Measurements from ENCODE around the gene CCHCR1.

Gene CCHCR1

GRCh38 chr6:31139599-31139998 lies 18.0 kb downstream of the CCHCR1 start:
- no peak for DNase-seq (ENCODE audit: low read depth in 1 of 2, low spot score in 1 of 2)
- H3K27me3 ChIP-seq (ENCODE audit: insufficient read depth, poor library complexity, severe bottlenecking) = no peaks in the 10 kb centered on the region
- no peak overlapping the region for H3K27ac ChIP-seq (replicated peaks)
- TF ChIP-seq GABPA (IDR thresholded peaks at IDR 0.05; ENCODE audit: low read depth) = no peak
- no peak for TF ChIP-seq SPI1 (IDR thresholded peaks at IDR 0.05; ENCODE audit: borderline replicate concordance, low read depth)
- TF ChIP-seq POLR2AphosphoS5 (IDR thresholded peaks at IDR 0.05; ENCODE audit: low read depth) = no peak
- no peak for TF ChIP-seq CTCF (IDR thresholded peaks at IDR 0.05; ENCODE audit: insufficient read depth, low read length)
- TF ChIP-seq REST (IDR thresholded peaks at IDR 0.05; ENCODE audit: insufficient replicate concordance, low read depth) = no peak
- H3K4me3 ChIP-seq (replicated peaks; ENCODE audit: insufficient read depth, low read length) = no peak overlapping the region

GRCh38 chr6:31138982-31139381 lies 18.6 kb downstream of the CCHCR1 start, which contains the start of gene PSORS1C2:
Gene PSORS1C2, minus strand, starts transcription at chr6:31139066. Its CDS starts 40 bp downstream, at chr6:31139026.
- TF ChIP-seq CTCF (IDR thresholded peaks at IDR 0.05; ENCODE audit: insufficient read depth, low read length) (no peak), REST (IDR thresholded peaks at IDR 0.05; ENCODE audit: insufficient replicate concordance, low read depth) (no peak), POLR2AphosphoS5 (IDR thresholded peaks at IDR 0.05; ENCODE audit: low read depth) (no peak), SPI1 (IDR thresholded peaks at IDR 0.05; ENCODE audit: borderline replicate concordance, low read depth) (no peak), GABPA (IDR thresholded peaks at IDR 0.05; ENCODE audit: low read depth) (no peak)
- H3K27me3 ChIP-seq (ENCODE audit: insufficient read depth, poor library complexity, severe bottlenecking) = no peaks in the 10 kb centered on the region
- no peak for DNase-seq (ENCODE audit: low read depth in 1 of 2, low spot score in 1 of 2)
- no peak within 1 kb of the TSS for H3K4me3 ChIP-seq (replicated peaks; ENCODE audit: insufficient read depth, low read length)
- no peak within 1 kb of the TSS for H3K27ac ChIP-seq (replicated peaks)

GRCh38 chr6:31135710-31136109 lies 21.9 kb downstream of the CCHCR1 start:
- TF ChIP-seq POLR2AphosphoS5 (IDR thresholded peaks at IDR 0.05; ENCODE audit: low read depth) = no peak
- TF ChIP-seq CTCF (IDR thresholded peaks at IDR 0.05; ENCODE audit: insufficient read depth, low read length) = no peak
- no peak for TF ChIP-seq REST (IDR thresholded peaks at IDR 0.05; ENCODE audit: insufficient replicate concordance, low read depth)
- TF ChIP-seq GABPA (IDR thresholded peaks at IDR 0.05; ENCODE audit: low read depth) = no peak
- TF ChIP-seq SPI1 (IDR thresholded peaks at IDR 0.05; ENCODE audit: borderline replicate concordance, low read depth) = no peak
- Histone ChIP-seq H3K27me3 (ENCODE audit: insufficient read depth, poor library complexity, severe bottlenecking) (no peaks in the 10 kb centered on the region), H3K27ac (replicated peaks) (no peak overlapping the region), H3K4me3 (replicated peaks; ENCODE audit: insufficient read depth, low read length) (no peak overlapping the region)
- DNase-seq (ENCODE audit: low read depth in 1 of 2, low spot score in 1 of 2) = no peak
